Hepatocyte (in vitro differentiated cells): ENCODE data around the gene TREH. TPM values are rescaled to one million over a fixed set of nuclear protein-coding genes. Genes with fewer than 3 reads are reported as not detected.

Experiments
- DNase-seq: peaks from one replicate; pipeline ENCODE4 v3.0.0-alpha.2; 2016; ENCODE audit warnings: low spot score
- H2AFZ ChIP-seq: fragments of 200-600 bp; sonication (generic); 2 replicates; pipeline ENCODE4 v1.6.0; 2016; ENCODE audit warnings: antibody characterized with exemption, mild to moderate bottlenecking
- H3K27ac ChIP-seq: fragments of 200-600 bp; sonication (generic); 2 replicates; pipeline ENCODE4 v1.5.1; 2016; ENCODE audit warnings: mild to moderate bottlenecking
- H3K27me3 ChIP-seq: fragments of 200-600 bp; sonication (generic); 2 replicates; pipeline ENCODE4 v1.6.1; 2016
- H3K36me3 ChIP-seq: fragments of 200-600 bp; sonication (generic); replicated peaks from 2 replicates; pipeline ENCODE4 v1.5.1; 2016; ENCODE audit warnings: low read depth; ENCODE audit not compliant: insufficient read depth
- H3K4me1 ChIP-seq: fragments of 200-600 bp; sonication (generic); 2 replicates; pipeline ENCODE4 v1.5.1; 2016; ENCODE audit warnings: mild to moderate bottlenecking, moderate library complexity; ENCODE audit not compliant: insufficient read depth
- H3K4me2 ChIP-seq: fragments of 200-600 bp; sonication (generic); 2 replicates; pipeline ENCODE4 v1.6.0; 2016
- H3K4me3 ChIP-seq: fragments of 200-600 bp; sonication (generic); 2 replicates; pipeline ENCODE4 v1.5.1; 2016; ENCODE audit warnings: mild to moderate bottlenecking
- H3K79me2 ChIP-seq: fragments of 200-600 bp; sonication (generic); 2 replicates; pipeline ENCODE4 v1.6.0; 2017; ENCODE audit warnings: mild to moderate bottlenecking
- H3K9me2 ChIP-seq: fragments of 200-600 bp; sonication (generic); replicated peaks from 2 replicates; pipeline ENCODE4 v1.6.0; 2017; ENCODE audit warnings: mild to moderate bottlenecking; ENCODE audit not compliant: insufficient read depth
- H3K9me3 ChIP-seq: fragments of 200-600 bp; sonication (generic); 2 replicates; pipeline ENCODE4 v1.5.1; 2016; ENCODE audit warnings: low read depth, mild to moderate bottlenecking
- H4K20me1 ChIP-seq: fragments of 200-600 bp; sonication (generic); 2 replicates; pipeline ENCODE4 v1.6.0; 2016; ENCODE audit warnings: mild to moderate bottlenecking; ENCODE audit not compliant: insufficient read depth, poor library complexity, severe bottlenecking
- CTCF ChIP-seq: fragments of 200-600 bp; sonication (generic); IDR thresholded peaks from 2 replicates; pipeline ENCODE4 v1.5.1; 2016; ENCODE audit warnings: antibody characterized with exemption, mild to moderate bottlenecking; ENCODE audit not compliant: poor library complexity
- EZH2 ChIP-seq: fragments of 200-600 bp; sonication (generic); IDR thresholded peaks from 2 replicates; pipeline ENCODE4 v1.6.1; 2016; ENCODE audit warnings: antibody characterized with exemption, mild to moderate bottlenecking, borderline replicate concordance
- EZH2phosphoT487 ChIP-seq: fragments of 200-600 bp; sonication (generic); IDR thresholded peaks from one replicate; pipeline ENCODE4 v1.6.1; 2018; ENCODE audit warnings: antibody characterized with exemption, mild to moderate bottlenecking, low read depth, moderate library complexity; ENCODE audit not compliant: unreplicated experiment, severe bottlenecking
- WGBS: methylation state at CpG from one replicate; pipeline ENCODE4 v1.1.6; 2016; ENCODE audit warnings: low lambda C conversion rate; ENCODE audit errors: missing lambda C conversion rate; 5-methylcytosine and 5-hydroxymethylcytosine counted together
- polyA plus RNA-seq: library from polyadenylated mRNA; unstranded; fragments of >200 nt; fragmentation: Nextera tagmentation; extraction: Ambion mirVana; gene quantifications from 2 replicates; pipeline ENCODE4 v1.2.1, GENCODE V29; 2016
- total RNA-seq: library from RNA; depleted of rRNA; stranded (reverse); fragments of >200 nt; gene quantifications from 2 replicates; pipeline ENCODE4 v1.2.3, GENCODE V29; 2014

Gene TREH
- total and polyA plus RNA-seq, 2 experiments from 2014 or later: 6.6 to 10.7 TPM

GRCh38 chr11:118622376-118623268 lies 56.8 kb downstream of the TREH start:
- no peak overlapping the region for H3K4me3 ChIP-seq
- 60% methylated on average over 9 of the region's 9 CpGs for WGBS

DNA sequence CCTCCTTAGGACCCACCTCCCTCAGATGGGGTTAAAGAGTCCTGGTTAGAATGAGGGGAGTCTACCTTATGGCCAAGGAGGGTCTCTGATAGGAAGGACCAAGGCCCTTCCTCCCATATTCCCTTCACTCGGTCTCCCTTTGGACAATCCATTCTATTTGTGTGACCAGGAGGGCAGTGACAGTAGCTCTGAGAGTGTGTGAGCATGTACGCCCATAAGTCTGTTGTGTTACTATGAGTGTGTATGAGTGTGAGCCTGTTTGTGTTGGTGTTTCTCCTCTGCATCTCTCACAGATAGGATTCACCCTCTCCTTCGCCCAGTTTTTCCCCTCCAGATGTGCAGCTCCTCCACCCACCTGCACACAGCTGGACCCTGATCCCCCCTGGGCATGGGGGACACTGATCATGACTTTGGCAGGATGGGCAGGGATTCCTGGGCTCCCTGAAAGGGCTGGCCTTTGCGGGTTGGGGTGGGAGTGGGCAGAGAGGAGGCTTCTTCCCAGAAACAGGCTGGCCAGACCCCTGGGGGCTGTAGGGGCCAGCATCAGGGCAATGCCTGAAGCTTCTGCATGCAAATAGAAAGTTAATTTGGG lies 57.6 kb downstream of the TREH start:
- Histone ChIP-seq H3K4me1 (peaks cover 53% of the 10 kb centered on the region), H3K79me2 (peaks cover 21% of the 10 kb centered on the region), H3K4me3 (peak overlapping the region; percentile 96), H3K9me2 (no peaks in the 10 kb centered on the region), H3K27me3 (no peaks in the 10 kb centered on the region), H3K27ac (peak overlapping the region; percentile 96), H2AFZ (peak overlapping the region; percentile 80), H4K20me1 (no peaks in the 10 kb centered on the region), H3K9me3 (no peaks in the 10 kb centered on the region), H3K4me2 (peak overlapping the region; percentile 91), H3K36me3 (no peaks in the 10 kb centered on the region)
- DNase-seq: no peak
- 32% methylated on average over 4 of the region's 4 CpGs for WGBS
- TF ChIP-seq EZH2phosphoT487 (no peak), CTCF (no peak), EZH2 (no peak)

More at GRCh38 chr11:118622376-118623268, 56.8 kb downstream of the TREH start:
- peak overlapping the region; percentile 91 for H3K4me2 ChIP-seq
- peaks cover 21% of the 10 kb centered on the region for H3K79me2 ChIP-seq
- H3K27ac ChIP-seq: peak overlapping the region; percentile 96
- no peaks in the 10 kb centered on the region for H3K36me3 ChIP-seq
- DNase-seq: no peak
- no peaks in the 10 kb centered on the region for H3K27me3 ChIP-seq
- H3K9me3 ChIP-seq: no peaks in the 10 kb centered on the region
- H3K4me1 ChIP-seq: peaks cover 51% of the 10 kb centered on the region
- no peaks in the 10 kb centered on the region for H4K20me1 ChIP-seq
- H3K9me2 ChIP-seq: no peaks in the 10 kb centered on the region
- no peak overlapping the region for H2AFZ ChIP-seq
- TF ChIP-seq EZH2: no peak
- TF ChIP-seq EZH2phosphoT487: no peak
- no peak for TF ChIP-seq CTCF

- 1% methylated on average over 32 of the region's 38 CpGs for WGBS
- TF ChIP-seq EZH2phosphoT487 (no peak), CTCF (no peak), EZH2 (no peak)
- no peaks in the 10 kb centered on the region for H4K20me1 ChIP-seq
These were observed 58.2 kb downstream of the TREH start for GRCh38 chr11:118621071-118621783.

More at GRCh38 chr11:118621071-118621783, 58.2 kb downstream of the TREH start:
- peak; percentile 91 for DNase-seq
- H3K27me3 ChIP-seq: no peaks in the 10 kb centered on the region
- H3K9me2 ChIP-seq: no peaks in the 10 kb centered on the region
- peaks cover 21% of the 10 kb centered on the region for H3K79me2 ChIP-seq
- peak overlapping the region; percentile 80 for H2AFZ ChIP-seq
- H3K4me2 ChIP-seq: peak overlapping the region; percentile 91
- peaks cover 53% of the 10 kb centered on the region for H3K4me1 ChIP-seq
- peak overlapping the region; percentile 96 for H3K27ac ChIP-seq
- H3K36me3 ChIP-seq: no peaks in the 10 kb centered on the region
- H3K9me3 ChIP-seq: no peaks in the 10 kb centered on the region
- H3K4me3 ChIP-seq: peak overlapping the region; percentile 96
